HS-27A (cell line): ENCODE data around the gene DENND1A.
"Not testable (repeated sequence)": the region's sequence is repeated elsewhere in the genome, so short reads cannot be mapped to it uniquely, and the experiment has no call there.

Experiments used
- DNase-seq: peaks from one replicate; pipeline ENCODE4 v3.0.0-alpha.2; 2012; ENCODE audit warnings: low read depth, missing footprints

Gene DENND1A

DNA sequence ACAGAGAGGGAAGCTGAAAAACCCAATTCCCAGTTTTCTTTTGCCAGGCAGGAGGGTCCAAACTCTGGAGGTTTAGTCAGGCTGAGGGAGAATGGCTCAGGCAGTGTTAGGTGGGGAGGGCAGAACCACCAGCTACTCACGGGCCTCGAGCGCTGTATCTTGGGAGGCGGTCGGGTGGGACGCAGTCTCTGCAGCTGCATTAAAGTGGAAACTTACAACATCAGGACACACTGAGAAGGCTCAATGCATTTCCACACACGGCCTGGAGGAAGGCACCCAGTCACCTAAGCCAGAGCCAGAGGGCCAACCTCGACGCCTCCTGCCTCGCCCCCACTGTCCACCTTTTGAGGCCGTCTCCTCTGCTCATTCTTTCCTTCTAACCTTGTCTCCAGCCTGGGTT, 518.3 kb downstream of the DENND1A start:
- DNase-seq, result no peak

DNA sequence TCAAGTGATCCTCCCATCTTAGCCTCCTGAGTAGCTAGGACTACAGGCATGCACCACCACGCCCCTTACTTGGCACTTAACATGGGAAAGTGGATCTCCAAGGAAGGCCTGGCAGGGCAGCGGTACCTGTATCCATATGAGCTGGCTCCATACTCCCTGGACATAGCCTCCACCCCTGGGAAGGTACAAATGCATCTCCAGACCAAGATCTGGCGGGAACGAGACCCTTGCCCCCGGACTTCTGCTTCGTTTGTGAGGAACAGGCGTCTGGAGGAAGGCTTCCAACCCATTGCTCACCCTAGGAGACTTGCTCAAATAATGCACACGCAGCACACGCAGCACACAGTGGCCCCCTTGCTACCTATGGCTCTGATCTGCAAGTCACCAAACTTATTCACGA, 518.7 kb downstream of the DENND1A start:
- DNase-seq, result no peak

DNA sequence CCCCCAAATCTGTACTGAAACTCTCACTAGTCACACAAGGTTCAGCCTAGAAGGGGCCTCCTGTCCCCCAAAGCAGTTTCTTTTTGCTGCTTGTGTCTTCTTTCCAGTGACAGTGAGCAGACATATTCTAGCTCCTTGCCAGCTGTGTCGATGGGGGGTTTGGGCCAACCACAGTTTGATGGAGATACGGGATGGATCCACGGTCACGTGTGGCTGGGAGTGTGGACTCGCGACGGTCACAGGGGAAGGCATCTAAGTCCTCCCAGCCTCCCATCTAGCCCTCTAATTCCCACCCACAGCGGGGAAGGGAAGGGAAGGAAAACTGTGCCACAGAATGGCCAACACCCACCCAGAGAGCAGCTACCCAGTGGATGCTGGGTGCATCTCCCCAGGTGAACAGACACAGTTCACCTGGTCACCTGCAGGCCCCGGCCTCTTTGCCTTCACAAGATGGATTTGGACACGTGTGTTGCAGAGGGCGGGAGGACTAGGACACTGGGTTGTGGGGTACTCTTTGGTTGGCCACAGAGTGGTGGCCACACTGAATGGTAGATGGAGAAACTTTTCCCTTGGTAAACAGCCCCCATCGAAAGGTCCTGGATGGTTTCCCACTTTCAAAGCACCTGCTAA, 519.5 kb downstream of the DENND1A start:
- no peak for DNase-seq

DNA sequence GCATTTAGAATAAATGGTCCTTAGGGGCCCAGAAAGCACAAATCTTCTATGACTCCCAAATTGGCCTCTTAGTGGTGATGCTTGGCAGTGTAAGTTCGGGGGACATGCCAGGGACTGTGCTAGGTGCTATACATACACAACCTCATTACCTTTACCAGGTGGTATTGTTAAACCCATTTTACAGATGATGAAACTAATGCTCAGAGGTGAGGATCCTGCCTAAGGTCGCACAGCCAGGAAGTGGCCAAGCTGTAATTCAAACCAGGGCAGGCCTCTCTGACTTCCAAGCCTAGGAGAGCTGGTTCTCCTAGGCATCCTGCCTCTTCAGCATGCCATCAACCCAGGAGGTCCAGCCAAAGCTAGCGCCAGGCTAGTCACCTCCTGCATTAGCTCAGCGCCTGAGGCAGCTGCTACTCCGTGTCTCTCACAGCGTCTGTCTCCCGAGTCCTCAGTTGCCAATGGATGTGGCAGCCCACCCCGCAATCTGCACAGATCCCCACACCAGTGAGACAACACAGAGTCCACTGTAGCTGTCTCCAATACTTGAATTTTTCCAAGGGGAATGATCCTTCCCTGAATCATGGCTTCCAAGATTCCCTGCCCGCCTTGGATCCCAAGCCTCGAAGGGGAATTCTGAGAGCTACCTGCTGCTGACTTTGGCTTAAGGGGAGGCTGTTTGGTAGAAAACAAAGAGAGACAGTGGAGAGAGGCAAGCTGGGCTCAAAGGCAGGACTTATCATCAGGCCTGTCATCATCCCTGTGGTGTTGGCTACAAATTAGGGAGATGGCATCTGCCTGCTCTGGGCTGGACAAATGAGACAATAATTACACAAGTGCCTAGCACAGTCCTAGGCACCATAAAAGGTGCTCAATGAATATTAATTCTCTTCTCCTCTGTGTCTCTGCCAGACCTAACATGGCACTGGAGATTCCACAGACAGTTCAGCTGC, 521.3 kb downstream of the DENND1A start:
- DNase-seq, result no peak

DNA sequence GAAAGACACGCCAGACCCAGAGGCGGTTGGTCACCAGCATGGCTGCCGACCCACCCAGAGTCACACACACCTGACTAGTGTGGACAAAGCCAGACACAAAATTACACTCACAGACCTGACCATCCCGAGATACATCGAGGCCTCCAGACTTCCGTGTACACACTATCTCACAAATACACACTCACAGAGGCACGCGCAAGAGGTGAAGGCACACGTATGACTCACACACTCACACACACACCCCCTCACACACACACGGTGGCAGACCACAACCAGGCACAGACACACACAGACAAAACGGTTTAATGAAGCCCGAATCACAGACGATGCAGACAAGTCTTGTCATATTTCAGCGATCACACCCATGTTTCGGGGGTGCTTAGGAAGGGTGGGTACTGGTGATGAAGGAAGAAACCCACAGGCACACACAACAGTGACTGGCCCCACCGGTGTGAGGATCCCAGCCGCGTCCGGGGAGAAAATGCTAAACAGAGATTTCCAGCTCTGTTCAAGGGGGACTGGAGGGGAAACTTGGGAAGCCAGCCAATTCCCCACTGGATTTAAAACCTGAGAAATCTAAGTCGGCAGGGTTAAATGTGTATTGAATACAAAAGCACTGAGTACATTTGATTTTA, 522.6 kb downstream of the DENND1A start:
- no peak for DNase-seq

DNA sequence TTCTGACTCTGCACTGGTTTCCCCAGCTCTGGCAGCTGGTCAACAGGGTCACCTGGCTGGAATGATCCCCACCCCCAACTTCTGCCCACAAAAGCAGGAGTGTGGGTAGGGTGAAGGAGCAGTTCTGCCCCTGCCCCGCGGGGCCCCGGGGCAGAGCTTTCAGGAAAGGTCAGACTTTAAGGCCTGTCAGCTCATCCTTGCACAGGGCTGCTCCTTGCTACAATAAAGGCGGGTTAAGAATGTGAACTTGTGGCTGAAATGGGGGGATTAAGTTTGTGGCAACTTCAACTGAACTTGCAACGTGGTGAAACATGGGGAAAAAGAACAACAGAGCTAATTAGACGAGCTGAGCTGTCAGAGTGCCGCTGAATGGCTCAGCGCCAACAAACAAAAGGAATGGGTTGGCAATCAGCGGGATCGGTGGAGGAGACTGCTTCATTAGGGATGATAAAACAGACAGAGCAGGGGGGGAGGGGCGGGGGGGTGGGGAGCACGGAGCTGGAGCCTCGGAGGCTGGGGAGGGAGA, 523.2 kb downstream of the DENND1A start:
- no peak for DNase-seq

DNA sequence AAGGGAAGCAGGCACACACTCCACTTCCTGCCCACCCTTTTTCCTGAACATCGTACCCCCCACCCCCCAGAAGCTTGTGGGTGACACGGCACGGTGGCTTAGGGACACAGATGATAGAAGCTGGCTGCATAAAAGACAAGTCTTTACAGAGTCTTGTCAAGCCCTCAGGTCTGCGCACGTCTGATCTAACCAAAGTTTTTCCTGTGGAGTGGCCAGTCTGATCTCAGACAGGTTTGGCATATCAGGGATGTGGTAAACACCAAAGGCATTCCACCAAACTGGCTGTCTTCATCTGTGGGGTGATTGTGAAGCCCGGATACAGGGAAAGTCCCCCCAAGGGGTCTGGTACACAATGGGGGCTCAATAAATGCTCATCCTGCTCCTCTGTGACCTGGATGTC, 523.9 kb downstream of the DENND1A start:
- DNase-seq, result no peak

DNA sequence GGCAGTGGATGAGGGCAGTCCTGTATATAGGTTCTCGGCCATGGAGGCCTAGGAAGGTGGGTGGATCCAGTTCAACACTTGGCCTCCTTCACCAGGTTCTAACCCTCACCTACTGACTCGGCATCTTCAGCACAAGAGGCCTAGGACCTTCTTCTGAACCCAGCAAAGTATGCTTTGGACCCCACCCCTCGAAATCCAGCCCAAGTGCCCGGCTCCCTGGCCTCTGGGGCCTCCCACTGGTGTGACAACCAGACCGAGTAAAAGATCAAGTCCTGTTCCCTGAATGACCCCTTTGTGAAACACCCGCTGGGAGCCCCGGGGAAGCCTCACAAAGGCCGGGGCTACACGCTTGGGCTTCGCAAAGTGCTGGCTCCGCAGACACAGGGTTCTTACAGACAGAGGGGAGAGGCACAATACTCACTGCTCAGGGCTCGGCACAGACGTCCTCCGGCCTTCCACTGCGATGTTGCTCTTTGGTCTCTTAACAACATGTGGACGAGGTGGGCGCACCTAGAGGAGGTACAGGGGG, 526.9 kb downstream of the DENND1A start:
- DNase-seq, result no peak

DNA sequence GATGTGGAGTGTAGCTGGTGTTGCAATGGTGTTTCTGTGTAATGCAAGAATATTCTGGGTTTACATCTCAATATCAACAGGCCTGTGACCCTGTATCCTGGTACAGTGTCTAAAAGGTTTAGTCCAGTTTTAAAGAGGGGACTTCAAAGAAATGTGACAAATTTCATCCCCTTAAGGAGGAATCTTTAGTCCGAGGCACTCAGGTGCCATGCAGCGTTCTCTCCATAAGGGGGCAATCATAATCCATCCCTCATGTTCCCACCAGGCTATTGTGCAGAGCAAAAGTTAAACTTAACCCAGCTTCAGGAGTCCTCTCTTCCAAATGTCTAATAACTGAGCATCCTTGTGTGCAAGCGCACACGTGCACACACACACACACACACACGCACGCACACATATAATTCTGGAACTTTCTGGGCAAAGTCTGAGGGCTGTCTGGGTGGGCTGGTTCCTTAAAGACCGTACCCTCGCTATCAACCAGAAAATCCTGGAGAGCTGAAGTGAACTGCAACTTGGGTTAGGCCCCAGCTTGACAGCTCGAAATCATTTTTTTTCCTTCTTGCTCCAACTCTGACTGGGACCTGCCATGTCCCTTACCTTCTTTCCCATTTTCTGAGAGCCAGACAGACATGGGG, 527.9 kb downstream of the DENND1A start:
- DNase-seq, result no peak

DNA sequence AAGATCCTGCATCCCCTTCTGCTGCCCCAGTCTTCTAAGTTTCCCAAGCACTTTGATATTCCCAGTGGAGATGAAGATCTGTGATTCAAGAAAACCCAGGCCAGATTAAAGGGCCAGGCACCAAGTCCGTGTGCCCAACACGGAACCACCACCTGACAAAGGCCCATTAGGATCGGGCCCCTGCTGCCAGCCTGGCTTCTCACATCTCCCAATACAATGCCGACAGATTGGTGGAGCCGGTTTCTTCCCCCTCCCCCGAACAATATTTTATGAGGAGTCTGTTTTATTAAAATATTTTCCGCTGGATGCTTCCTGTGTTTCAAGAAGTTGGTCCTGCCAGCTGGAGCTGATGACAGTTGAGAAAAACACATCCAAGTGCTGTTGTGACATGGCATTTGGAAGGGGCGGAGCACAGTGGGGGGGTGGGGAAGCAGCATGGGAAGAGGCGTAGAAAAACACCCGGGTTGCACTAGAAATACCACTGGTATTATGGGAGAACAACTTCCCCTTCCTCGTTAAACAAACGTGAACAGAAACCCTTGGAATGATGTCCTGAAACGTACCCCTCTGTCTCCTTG, 528.9 kb downstream of the DENND1A start:
- DNase-seq, result no peak

DNA sequence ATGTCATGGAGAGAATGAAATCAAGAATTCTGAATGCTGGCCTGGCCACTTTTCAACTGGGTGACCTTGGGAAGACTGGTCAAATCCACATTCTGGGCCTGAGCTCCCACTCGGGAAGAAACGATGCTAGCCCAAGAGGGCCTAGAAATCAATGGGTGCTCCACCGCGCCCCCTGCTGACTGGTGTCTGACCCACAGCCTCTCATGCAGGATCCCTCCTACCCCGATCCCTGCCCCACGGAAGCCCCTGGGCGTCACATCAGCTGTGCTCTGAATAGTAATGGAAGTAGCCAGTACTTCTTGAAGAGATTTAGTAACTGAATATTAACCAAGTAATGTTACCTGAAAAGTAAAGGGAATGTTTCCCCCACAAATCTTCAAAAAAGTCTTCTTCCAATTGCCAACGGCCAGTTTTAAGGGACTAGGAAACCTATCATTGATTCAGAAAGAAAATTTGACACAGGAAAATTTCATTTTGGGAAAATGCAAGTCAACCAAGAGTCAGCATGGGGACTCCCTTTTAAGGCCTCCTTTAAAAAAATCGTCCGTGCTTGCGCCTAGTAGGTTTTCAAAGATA, 530.0 kb downstream of the DENND1A start:
- DNase-seq, result no peak

DNA sequence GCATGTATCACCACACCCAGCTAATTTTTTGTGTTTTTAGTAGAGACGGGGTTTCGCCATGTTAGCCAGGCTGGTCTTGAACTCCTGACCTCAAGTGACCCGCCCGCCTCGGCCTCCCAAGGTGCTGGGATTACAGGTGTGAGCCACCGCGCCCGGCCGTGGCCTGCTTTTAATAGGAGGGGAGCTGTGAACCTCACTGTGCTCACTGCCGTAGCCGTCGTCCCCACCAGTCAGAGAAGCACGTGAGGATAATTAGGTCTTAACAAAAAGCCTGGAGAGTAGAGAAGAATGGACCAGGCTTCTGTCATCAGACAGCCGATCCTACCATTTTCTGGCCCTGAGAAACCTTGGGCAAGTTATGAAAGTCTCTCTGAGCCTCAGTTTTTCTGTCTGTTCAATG, 531.0 kb downstream of the DENND1A start:
- not testable (repeated sequence) for DNase-seq

DNA sequence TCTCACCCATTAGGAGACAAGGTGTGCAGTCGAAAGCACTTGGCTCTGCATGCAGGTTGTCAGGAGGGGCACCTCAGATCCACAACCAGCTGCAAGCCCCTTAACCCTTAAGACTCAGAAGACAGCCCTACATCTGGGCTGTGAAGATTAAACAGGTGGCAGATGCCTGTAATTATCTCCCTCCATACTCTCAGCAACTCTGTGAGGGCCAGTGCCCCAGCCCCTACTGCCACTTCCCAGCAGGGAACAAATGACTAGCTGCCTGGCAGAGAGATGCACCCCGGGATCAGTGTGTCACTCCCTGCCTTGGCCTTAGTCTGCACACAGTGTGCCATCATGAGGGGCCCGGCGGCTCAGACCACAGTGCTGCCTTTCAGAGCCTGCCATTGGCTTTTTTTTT, 532.0 kb downstream of the DENND1A start:
- DNase-seq, result no peak

DNA sequence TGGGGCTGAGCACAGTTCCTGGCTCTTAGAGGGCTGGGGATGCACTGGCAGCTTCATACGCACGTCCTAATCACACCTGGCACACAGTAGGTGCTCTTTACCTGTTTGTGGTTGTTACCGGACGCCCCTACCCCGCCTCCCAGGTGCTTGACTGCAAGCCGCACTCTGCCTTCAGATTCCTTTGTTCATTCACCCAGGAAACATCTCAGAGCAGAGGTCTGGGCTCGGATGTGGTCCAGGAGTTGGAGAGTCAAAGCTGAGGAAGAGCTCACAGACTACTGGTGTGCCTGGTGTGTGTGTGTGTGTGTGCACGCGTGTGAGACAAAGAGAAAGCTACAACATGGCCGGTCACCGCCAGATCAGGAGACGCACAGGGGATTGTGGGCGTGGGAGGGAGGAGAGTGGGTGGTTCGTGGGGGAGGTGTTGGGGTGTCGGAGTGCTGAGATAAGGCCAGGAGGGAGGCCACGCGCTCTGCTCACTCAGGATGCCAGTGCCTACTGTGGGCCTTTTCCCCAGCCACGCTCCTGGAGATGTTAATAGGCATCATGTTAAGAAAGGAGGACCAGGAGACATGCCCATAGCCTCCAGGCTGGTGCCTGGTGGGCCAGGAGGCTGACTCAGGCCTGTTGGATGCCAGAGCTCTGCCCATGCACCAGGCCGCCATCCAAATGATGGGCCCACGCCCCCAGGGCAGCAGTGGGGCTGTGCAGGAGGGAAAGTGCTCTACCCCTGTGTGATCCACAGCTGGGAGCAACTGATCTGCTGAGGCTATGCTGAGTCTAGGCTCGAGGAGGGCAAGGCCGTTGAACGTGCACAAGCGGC, 534.0 kb downstream of the DENND1A start:
- no peak for DNase-seq

DNA sequence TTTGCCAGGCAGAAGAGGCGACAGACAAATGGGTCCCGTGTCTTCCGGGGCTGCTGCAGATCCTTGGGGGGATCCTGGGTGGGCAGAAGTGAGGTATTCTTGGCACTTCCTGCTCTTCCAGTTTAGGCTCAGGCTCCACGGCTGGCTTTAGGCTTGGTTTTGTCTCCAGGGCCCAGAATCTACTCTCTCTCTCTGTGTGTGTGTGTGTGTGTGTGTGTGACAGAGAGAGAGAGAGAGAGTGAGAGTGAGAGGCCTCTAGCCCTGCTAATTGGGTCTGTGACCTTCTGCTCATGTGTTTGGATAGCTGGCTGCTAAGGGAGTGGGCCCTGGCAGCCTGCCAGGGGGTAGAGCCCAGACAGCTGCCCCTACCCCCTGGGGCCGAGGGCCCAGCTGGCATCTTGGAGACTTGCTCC, 534.6 kb downstream of the DENND1A start:
- no peak for DNase-seq

DNA sequence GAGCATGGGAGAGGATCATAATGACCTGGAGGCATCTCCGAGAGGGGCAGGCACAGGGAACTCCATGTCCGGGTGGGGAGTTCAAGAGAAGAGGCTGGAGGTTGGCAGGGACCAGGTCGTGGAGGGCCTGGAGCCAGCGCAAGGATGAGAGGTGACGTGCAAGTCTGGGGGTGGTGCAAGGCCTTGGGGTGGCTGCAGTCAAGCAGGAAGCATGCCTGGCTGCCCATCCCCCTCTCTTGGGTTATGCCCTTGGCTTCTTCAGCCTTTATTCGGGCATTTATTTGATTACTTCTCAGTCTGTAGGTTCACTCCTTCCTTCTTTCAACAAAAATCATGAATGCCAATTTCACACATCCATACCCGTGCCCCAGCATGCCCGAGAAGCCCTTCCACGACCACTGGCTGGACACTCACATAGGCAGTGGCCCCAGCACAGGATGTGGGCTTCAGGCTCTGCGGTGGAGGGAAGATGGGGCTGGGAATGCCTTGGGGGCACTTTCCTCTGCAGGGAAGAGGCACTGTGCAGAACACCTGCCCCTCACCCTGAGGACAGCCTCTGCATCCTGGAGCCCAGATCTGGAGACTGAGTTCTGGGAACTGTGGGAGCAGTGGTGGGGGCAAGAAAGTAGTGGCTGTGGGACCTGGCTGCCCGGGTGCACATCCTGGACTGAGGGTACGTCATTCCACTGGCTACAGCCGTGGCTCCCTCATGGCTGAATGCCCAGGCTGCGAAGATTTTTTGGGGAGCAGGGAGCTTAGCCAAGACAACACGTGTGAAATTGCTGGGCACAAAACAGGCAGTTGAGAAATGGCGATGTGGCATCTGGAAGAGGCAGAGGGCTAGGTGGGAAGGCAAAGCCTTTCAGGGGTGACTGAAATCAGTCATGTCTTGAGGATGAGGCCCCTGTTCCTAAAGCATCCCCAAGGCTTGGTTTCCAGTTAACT, 535.4 kb downstream of the DENND1A start:
- no peak for DNase-seq

DNA sequence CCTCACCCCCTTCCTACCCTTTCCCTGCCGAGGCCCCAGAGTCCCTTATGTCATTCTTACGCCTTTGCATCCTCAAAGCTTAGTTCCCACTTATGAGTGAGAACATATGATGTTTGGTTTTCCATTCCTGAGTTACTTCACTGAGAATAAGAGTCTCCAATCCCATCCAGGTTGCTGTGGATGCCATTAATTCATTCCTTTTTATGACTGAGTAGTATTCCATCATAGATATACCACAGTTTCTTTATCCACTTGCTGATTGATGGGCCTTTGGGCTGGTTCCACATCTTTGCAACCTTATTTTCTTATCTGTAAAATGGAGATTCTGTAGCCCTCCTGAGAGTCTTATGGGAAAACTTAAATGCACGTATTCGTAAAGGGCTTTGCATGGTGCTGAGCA, 537.1 kb downstream of the DENND1A start:
- DNase-seq, result no peak

DNA sequence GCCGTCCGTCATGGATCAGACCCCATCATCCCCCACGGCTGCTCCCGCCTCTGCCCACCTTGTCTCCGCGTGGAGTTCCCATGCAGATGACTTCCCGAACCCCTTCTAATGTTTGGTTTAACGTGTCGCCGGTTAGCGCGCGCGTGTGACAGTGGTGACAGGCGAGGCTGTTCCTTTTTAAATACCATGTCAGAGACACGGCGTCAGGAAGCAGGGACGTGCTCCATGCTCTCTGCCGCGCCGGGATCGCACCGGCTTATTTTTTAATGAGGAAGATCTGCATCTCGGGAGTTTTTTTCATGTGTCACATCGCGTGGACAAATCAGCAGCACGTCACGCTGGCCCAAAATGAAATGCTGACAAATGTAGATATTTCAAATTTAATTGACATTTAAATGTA, 538.0 kb downstream of the DENND1A start:
- no peak for DNase-seq

DNA sequence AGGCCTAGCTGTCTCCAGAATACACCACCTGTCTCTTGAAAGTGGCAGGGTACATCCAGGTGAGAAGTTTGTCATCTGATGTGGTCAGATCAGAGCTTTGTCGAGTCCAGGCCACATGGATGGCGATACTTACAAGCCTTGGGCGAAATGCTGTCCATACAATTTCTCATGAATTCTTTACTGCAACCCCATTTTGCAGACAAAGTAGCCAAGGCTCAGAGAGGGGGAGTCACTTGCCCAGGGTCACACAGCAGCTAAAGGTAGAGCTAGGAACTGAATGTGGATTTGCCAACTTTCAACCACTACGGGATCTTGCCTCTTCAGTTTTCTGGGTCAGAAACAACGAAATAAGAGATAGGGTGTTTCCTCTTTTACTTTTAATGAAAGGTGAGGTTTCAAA, 538.7 kb downstream of the DENND1A start:
- no peak for DNase-seq
